Suprapubic skin (tissue), 4 donors: ENCODE data around the gene CYFIP2.

Source experiments
- CTCF ChIP-seq, 2 donors: fragments of 200-600 bp in 1 of 2; fragments of 450-650 bp in 1 of 2; sonication (generic) in 1 of 2; IDR thresholded peaks; one replicate each; pipeline ENCODE4 v1.5.1; 2016 to 2019; ENCODE audit warnings: antibody characterized with exemption in 2 of 2, mild to moderate bottlenecking in 1 of 2, moderate library complexity in 1 of 2
- EP300 ChIP-seq: sonication (generic); formaldehyde crosslinking; IDR thresholded peaks from one replicate; pipeline ENCODE4 v1.6.1; 2017; ENCODE audit warnings: antibody characterized with exemption
- POLR2A ChIP-seq, 2 donors: fragments of 450-650 bp; IDR thresholded peaks; one replicate each; pipeline ENCODE4 v1.6.1; 2017; ENCODE audit warnings: antibody characterized with exemption in 2 of 2, mild to moderate bottlenecking in 2 of 2, moderate library complexity in 2 of 2
- POLR2AphosphoS5 ChIP-seq, 3 donors: sonication (generic); formaldehyde crosslinking; IDR thresholded peaks; one replicate each; pipeline ENCODE4 v1.6.1; 2017; ENCODE audit warnings: antibody characterized with exemption in 3 of 3

GRCh38 chr5:157301066-157301465 lies 35.1 kb downstream of the CYFIP2 start:
- TF ChIP-seq CTCF (IDR thresholded peaks at IDR 0.05) (no peak), EP300 (no peak), POLR2AphosphoS5 (IDR thresholded peaks at IDR 0.05) (no peak), POLR2A (IDR thresholded peaks at IDR 0.05) (no peak)
